Testis (tissue), 3 donors: ENCODE data around the gene MAP1LC3B. TPM values are rescaled to one million over a fixed set of nuclear protein-coding genes. Genes with fewer than 3 reads are reported as not detected.

Experiments
- DNase-seq: peaks from one replicate; pipeline ENCODE4 v3.0.0-alpha.2; 2019
- H3K27ac ChIP-seq, 2 donors: fragments of 200-600 bp; sonication (generic); one replicate each; pipeline ENCODE4 v1.5.1; 2019
- H3K27me3 ChIP-seq: fragments of 200-600 bp; sonication (generic); one replicate; pipeline ENCODE4 v1.5.1; 2019
- H3K36me3 ChIP-seq: fragments of 200-600 bp; sonication (generic); one replicate; pipeline ENCODE4 v1.5.1; 2017; ENCODE audit warnings: low read depth; ENCODE audit errors: missing control alignments
- H3K4me1 ChIP-seq: fragments of 200-600 bp; sonication (generic); one replicate; pipeline ENCODE4 v1.5.1; 2019
- H3K4me3 ChIP-seq, 2 donors: fragments of 200-600 bp; sonication (generic); one replicate each; pipeline ENCODE4 v1.5.1; 2017 to 2019
- H3K9me3 ChIP-seq: fragments of 200-600 bp; sonication (generic); one replicate; pipeline ENCODE4 v1.5.1; 2017
- CTCF ChIP-seq, 3 experiments: fragments of 450-650 bp in 2 of 3; fragments of 200-600 bp in 1 of 3; sonication (generic) in 1 of 3; IDR thresholded peaks; one replicate each; pipeline ENCODE4 v1.5.1; 2016 to 2019; ENCODE audit warnings: antibody characterized with exemption in 3 of 3, mild to moderate bottlenecking in 2 of 3, moderate library complexity in 1 of 3
- POLR2A ChIP-seq: fragments of 450-650 bp; IDR thresholded peaks from one replicate; pipeline ENCODE4 v1.6.1; 2017; ENCODE audit warnings: antibody characterized with exemption, mild to moderate bottlenecking, moderate library complexity
- WGBS, 2 donors: methylation state at CpG; one replicate each; pipeline ENCODE4 v1.1.5; 2018; 5-methylcytosine and 5-hydroxymethylcytosine counted together
- intact Hi-C: fragments of 100-400 bp; cut with DNase I; formaldehyde crosslinking; loops from one replicate; pipeline ENCODE4 v1.15.1; 2023; ENCODE audit warnings: low total_unique reads
- polyA plus RNA-seq: library from polyadenylated mRNA; stranded (reverse); fragments of 350-450 nt; fragmentation: Illumina TruSeq; extraction: RNeasy Lipid Tissue Mini Kit (QIAGEN cat#74804); gene quantifications from one replicate; pipeline ENCODE4 v1.2.3, GENCODE V29; 2014; ENCODE audit warnings: low read depth, low replicate concordance; ENCODE audit not compliant: insufficient read depth
- total RNA-seq, 2 donors: library from RNA; depleted of rRNA; stranded (reverse); fragments of >200 nt; gene quantifications; one replicate each; pipeline ENCODE4 v1.2.3, GENCODE V29; 2016

Gene MAP1LC3B
- total and polyA plus RNA-seq, 3 donors from 2014 or later: 69.1 to 114 (median 73.1) TPM

- 78 to 84% methylated on average over 6 of the region's 6 CpGs for WGBS, 2 donors
- intact Hi-C loops: loop anchor here (10.0 kb wide), 2 partner anchors 216 to 346 kb away; partner anchors contain the start of gene KLHDC4
- H3K4me3 ChIP-seq: no peak overlapping the region
- DNase-seq: no peak
- no peak overlapping the region for H3K27ac ChIP-seq
- TF ChIP-seq CTCF (IDR thresholded peaks at IDR 0.05) (no peak), POLR2A (no peak)
- no peaks in the 10 kb centered on the region for H3K4me1 ChIP-seq
- no peaks in the 10 kb centered on the region for H3K9me3 ChIP-seq
- H3K36me3 ChIP-seq: no peaks in the 10 kb centered on the region
- no peaks in the 10 kb centered on the region for H3K27me3 ChIP-seq
These were observed 26.5 kb downstream of the MAP1LC3B start for GRCh38 chr16:87418644-87419043.

GRCh38 chr16:87420026-87421002, 28.2 kb downstream of the MAP1LC3B start:
- Histone ChIP-seq H3K27ac (no peak overlapping the region), H3K27me3 (no peaks in the 10 kb centered on the region), H3K4me3 (no peak overlapping the region), H3K9me3 (no peaks in the 10 kb centered on the region), H3K36me3 (no peaks in the 10 kb centered on the region), H3K4me1 (no peaks in the 10 kb centered on the region)
- WGBS, 2 donors: 91 to 100% methylated on average over 3 to 25 of the region's 25 CpGs
- DNase-seq: no peak
- intact Hi-C loops: no loop called here
- TF ChIP-seq POLR2A: no peak
- TF ChIP-seq CTCF (IDR thresholded peaks at IDR 0.05): no peak

- Histone ChIP-seq H3K4me1 (no peaks in the 10 kb centered on the region), H3K36me3 (no peaks in the 10 kb centered on the region), H3K27me3 (no peaks in the 10 kb centered on the region), H3K9me3 (no peaks in the 10 kb centered on the region), H3K27ac (no peak overlapping the region), H3K4me3 (no peak overlapping the region)
- no peak for TF ChIP-seq CTCF (IDR thresholded peaks at IDR 0.05)
- no peak for TF ChIP-seq POLR2A
- intact Hi-C loops: no loop called here
- DNase-seq: no peak
- 90 to 95% methylated on average over 20 to 25 of the region's 25 CpGs for WGBS, 2 donors
These were observed 29.1 kb downstream of the MAP1LC3B start for GRCh38 chr16:87421003-87421912.

GRCh38 chr16:87422106-87422505, 30.0 kb downstream of the MAP1LC3B start:
- intact Hi-C loops: no loop called here
- 94 to 97% methylated on average over 11 of the region's 11 CpGs for WGBS, 2 donors
- TF ChIP-seq CTCF (IDR thresholded peaks at IDR 0.05) (no peak), POLR2A (no peak)

More at GRCh38 chr16:87422106-87422505, 30.0 kb downstream of the MAP1LC3B start:
- no peak for DNase-seq
- Histone ChIP-seq H3K4me1 (no peaks in the 10 kb centered on the region), H3K27me3 (no peaks in the 10 kb centered on the region), H3K4me3 (no peak overlapping the region), H3K9me3 (no peaks in the 10 kb centered on the region), H3K36me3 (no peaks in the 10 kb centered on the region), H3K27ac (no peak overlapping the region)
